Upper lobe of left lung (tissue), 6 donors: Measurements from ENCODE around the gene LHX2. TPM values are rescaled to one million over a fixed set of nuclear protein-coding genes. Genes with fewer than 3 reads are reported as not detected.

ENCODE experiments used
- ATAC-seq, 2 donors: fragments of 200-7000 bp; cut with Tn5 transposase; one replicate each; pipeline ENCODE4 v1.9.1; 2022; ENCODE audit warnings: mild to moderate bottlenecking in 2 of 2, moderate library complexity in 2 of 2; ENCODE audit not compliant: low FRiP score in 2 of 2
- DNase-seq, 2 donors: peaks; one replicate each; pipeline ENCODE4 v3.0.0-alpha.2; 2019 to 2020
- H3K27ac ChIP-seq, 4 donors: fragments of 200-600 bp; sonication (generic); one replicate each; pipeline ENCODE4 v1.5.1; 2016 to 2019
- H3K27me3 ChIP-seq, 4 donors: fragments of 200-600 bp; sonication (generic); one replicate each; pipeline ENCODE4 v1.5.1; 2017 to 2019
- H3K36me3 ChIP-seq, 4 donors: fragments of 200-600 bp; sonication (generic); one replicate each; pipeline ENCODE4 v1.5.1; 2016 to 2019
- H3K4me1 ChIP-seq, 4 donors: fragments of 200-600 bp; sonication (generic); one replicate each; pipeline ENCODE4 v1.5.1; 2018 to 2019
- H3K4me3 ChIP-seq, 4 donors: fragments of 200-600 bp; sonication (generic); one replicate each; pipeline ENCODE4 v1.5.1; 2017 to 2019; ENCODE audit warnings: mild to moderate bottlenecking in 2 of 4, moderate library complexity in 1 of 4
- H3K9me3 ChIP-seq, 4 donors: fragments of 200-600 bp; sonication (generic); one replicate each; pipeline ENCODE4 v1.5.1; 2018 to 2019
- EP300 ChIP-seq, 4 donors: sonication (generic); formaldehyde crosslinking; IDR thresholded peaks; one replicate each; pipeline ENCODE4 v1.5.1; 2017; ENCODE audit warnings: antibody characterized with exemption in 4 of 4, control low read depth in 2 of 4
- POLR2A ChIP-seq, 4 donors: fragments of 450-650 bp; IDR thresholded peaks; one replicate each; pipeline ENCODE4 v1.5.1; 2016 to 2017; ENCODE audit warnings: antibody characterized with exemption in 4 of 4, mild to moderate bottlenecking in 2 of 4
- POLR2AphosphoS5 ChIP-seq, 2 donors: sonication (generic); formaldehyde crosslinking; IDR thresholded peaks; one replicate each; pipeline ENCODE4 v1.5.1; 2017; ENCODE audit warnings: antibody characterized with exemption in 2 of 2
- WGBS, 2 donors: methylation state at CpG; one replicate each; pipeline ENCODE4 v1.1.5; 2017 to 2018; 5-methylcytosine and 5-hydroxymethylcytosine counted together
- total RNA-seq, 6 donors: library from RNA; depleted of rRNA in 4 of 6; stranded (reverse); fragments of >200 nt in 4 of 6; gene quantifications; one replicate each; pipeline versions ENCODE4 v1.1.0 to v1.2.1, GENCODE V29; 2016 to 2021
- TF ChIP-seq, protein P1 (sequence below), 6 experiments: fragments of 450-650 bp in 4 of 6; fragments of 200-600 bp in 2 of 6; sonication (generic) in 2 of 6; IDR thresholded peaks; one replicate each; pipeline ENCODE4 v1.5.1; 2016 to 2019; ENCODE audit warnings: antibody characterized with exemption in 6 of 6
- donor health status: DM: no; HTN: no; CAD: no; lungs with moderate emphysema.
- donor health status: DM: no; HTN: yes; CAD: no; lungs with severe emphysema.

LHX2 gene
- total RNA-seq, 6 donors from 2014 or later: not detected

DNA sequence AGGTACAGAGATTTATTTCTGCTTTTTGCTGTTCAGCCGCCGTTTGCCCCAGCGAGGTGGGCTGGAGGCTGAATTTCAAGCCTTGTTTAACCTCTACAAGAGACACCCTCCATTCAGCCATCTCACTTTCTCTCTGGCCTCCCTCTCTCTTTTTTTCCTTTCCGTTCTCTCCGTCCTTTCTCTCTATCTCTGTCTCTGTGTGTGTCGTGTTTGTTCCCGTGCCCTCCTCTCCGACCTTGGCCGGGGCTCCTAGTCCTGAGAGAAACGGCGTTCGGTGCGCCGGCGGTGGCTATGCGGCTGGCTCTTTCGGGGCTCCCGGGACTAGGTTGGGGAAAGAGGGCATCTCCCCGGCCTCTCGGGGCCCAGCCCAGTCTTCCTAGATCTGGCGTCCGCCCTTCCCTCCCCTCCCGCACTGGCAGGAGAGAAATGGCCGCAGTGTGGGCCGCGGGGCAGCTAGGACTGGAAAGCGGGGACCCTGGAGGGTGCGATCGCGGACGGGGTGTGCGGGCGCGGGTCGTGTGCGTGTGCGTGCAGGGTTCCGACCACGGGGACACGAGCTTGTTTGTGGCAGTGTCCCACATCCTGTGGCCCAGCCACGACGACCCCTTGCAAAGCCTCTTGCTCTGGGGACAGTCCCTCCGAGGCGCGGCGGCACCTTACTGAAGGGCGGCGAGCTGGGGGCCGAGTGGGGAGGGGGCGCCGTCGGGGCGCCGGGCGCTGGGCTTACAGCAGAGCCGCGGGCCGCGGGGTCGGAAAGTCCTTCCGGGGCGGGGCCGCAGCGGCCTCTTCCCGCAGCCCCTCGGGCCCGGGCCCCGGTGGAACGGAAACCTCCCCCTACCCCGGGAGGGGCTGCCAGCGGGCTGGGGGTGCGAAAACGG is 5.7 kb downstream of the LHX2 start:
- Histone ChIP-seq H3K4me3 (peak overlapping the region in 1 of 4 donors; percentile 18), H3K27me3 (peaks cover 3 to 99% (median 72%) of the 10 kb centered on the region in 4 donors), H3K27ac (no peak overlapping the region), H3K4me1 (peaks cover 39 to 63% (median 42%) of the 10 kb centered on the region in 4 donors), H3K9me3 (no peaks in the 10 kb centered on the region), H3K36me3 (no peaks in the 10 kb centered on the region)
- WGBS, 2 donors: 5 to 14% methylated on average over 26 to 35 of the region's 73 CpGs
- DNase-seq: peak in 1 of 2 donors; percentile 75
- TF ChIP-seq POLR2A (IDR thresholded peaks at IDR 0.05) (no peak), POLR2AphosphoS5 (IDR thresholded peaks at IDR 0.05) (no peak), EP300 (IDR thresholded peaks at IDR 0.05) (no peak)
- TF ChIP-seq, protein P1, sequence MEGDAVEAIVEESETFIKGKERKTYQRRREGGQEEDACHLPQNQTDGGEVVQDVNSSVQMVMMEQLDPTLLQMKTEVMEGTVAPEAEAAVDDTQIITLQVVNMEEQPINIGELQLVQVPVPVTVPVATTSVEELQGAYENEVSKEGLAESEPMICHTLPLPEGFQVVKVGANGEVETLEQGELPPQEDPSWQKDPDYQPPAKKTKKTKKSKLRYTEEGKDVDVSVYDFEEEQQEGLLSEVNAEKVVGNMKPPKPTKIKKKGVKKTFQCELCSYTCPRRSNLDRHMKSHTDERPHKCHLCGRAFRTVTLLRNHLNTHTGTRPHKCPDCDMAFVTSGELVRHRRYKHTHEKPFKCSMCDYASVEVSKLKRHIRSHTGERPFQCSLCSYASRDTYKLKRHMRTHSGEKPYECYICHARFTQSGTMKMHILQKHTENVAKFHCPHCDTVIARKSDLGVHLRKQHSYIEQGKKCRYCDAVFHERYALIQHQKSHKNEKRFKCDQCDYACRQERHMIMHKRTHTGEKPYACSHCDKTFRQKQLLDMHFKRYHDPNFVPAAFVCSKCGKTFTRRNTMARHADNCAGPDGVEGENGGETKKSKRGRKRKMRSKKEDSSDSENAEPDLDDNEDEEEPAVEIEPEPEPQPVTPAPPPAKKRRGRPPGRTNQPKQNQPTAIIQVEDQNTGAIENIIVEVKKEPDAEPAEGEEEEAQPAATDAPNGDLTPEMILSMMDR (IDR thresholded peaks at IDR 0.05): no peak
- ATAC-seq: no peak

DNA sequence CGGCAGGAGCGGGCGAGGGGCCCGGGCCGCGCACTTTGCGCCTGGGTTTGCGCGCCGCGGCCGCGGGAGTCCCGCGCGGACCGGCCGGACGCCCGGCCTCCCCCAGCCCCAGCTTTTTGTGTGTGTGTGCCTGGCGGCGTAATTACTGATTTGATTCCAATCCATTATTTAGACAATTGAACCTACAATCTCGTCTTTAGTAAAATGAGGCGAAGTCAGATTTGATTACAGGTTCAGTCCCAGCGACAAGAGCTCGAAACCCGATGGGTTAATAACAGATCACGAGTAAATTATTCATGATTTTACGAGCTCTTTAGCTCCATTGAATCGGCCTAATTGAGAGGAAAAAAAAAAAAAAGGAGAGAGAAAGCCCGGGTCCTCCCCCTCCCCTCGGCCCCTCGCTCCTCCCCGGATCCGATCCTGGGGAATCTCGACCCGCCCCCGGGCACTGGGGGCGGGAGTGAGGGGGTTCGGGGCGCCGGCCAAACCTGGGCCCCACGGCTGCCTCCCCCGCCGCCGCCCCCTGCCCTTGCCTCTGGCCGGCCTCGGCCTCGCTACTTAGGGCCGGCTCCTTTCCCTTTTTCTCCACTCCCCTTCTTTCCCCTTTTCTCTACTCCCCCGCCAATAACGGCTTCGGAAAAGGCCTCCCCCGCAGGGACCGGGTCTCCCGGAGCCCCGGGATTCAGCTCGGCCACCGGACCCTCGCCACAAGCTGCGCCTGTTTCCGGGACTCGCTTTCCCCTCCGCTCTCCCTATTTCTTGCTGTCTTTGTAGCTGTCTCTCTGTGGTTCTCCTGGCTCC is 6.6 kb downstream of the LHX2 start:
- WGBS, 2 donors: 8 to 9% methylated on average over 41 to 60 of the region's 64 CpGs
- TF ChIP-seq POLR2AphosphoS5 (IDR thresholded peaks at IDR 0.05) (no peak), EP300 (IDR thresholded peaks at IDR 0.05) (no peak), POLR2A (IDR thresholded peaks at IDR 0.05) (no peak)
- TF ChIP-seq, protein P1 (IDR thresholded peaks at IDR 0.05): no peak
- Histone ChIP-seq H3K27ac (no peak overlapping the region), H3K36me3 (no peaks in the 10 kb centered on the region), H3K4me3 (peak overlapping the region in 1 of 4 donors; percentile 18), H3K4me1 (peaks cover 31 to 61% (median 34%) of the 10 kb centered on the region in 4 donors), H3K9me3 (no peaks in the 10 kb centered on the region), H3K27me3 (peaks cover 3 to 98% (median 72%) of the 10 kb centered on the region in 4 donors)
- ATAC-seq: no peak
- DNase-seq: peak in 1 of 2 donors; percentile 60

DNA sequence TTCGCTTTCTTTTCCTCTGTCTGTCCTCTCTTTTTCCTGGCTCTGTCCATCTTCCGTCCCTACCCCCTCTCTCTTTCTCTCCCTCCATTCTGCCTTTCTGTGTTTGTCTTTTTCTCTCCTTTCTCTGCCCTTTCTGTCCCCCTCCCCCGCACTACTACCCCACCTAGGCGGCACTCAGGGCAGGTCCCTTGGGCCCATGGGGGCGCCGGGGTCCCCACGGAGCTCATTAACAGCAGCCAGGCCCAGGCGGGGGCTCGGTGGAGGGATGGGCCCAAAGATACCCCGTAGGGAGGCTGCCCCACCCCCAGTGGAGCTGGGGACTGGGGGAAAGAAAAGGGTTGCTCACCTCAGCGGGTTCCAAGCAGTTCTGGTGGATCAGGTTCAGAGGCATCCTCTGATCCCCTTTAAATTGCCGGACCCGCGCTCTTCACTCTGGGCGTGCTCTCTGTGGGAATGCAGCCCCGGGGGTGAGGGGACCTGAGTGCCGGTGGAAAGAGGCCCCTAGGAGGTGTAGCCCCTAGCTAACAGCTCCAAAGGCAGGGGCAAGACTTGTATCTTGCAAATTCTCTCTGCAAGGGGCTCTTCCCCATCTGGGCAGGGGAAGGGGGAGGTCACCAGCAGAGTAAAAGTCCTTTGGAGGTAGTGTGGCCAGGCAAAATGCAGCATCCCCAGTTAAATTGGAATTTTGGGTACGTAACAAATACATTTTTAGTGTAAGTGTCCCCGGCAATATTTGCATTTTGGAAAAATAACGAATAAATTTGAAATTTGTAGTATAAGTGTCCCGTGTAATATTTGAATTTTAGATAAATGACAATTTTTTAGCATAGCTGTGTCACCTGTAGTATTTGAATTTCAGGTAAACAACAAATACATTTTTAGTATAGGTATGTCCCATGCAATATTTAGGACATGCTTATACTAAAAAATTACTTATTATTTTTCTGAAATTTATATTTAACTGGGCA is 7.4 kb downstream of the LHX2 start:
- Histone ChIP-seq H3K9me3 (no peaks in the 10 kb centered on the region), H3K36me3 (no peaks in the 10 kb centered on the region), H3K27me3 (peaks cover 3 to 97% (median 67%) of the 10 kb centered on the region in 4 donors), H3K4me3 (no peak overlapping the region), H3K4me1 (peaks cover 31 to 52% (median 33%) of the 10 kb centered on the region in 4 donors), H3K27ac (no peak overlapping the region)
- TF ChIP-seq, protein P1 (IDR thresholded peaks at IDR 0.05): no peak
- no peak for TF ChIP-seq POLR2AphosphoS5 (IDR thresholded peaks at IDR 0.05)
- TF ChIP-seq POLR2A (IDR thresholded peaks at IDR 0.05): no peak
- TF ChIP-seq EP300 (IDR thresholded peaks at IDR 0.05): no peak
- ATAC-seq: no peak
- WGBS, 2 donors: 6 to 7% methylated on average over 17 to 21 of the region's 21 CpGs
- peak in 1 of 2 donors; percentile 68 for DNase-seq

DNA sequence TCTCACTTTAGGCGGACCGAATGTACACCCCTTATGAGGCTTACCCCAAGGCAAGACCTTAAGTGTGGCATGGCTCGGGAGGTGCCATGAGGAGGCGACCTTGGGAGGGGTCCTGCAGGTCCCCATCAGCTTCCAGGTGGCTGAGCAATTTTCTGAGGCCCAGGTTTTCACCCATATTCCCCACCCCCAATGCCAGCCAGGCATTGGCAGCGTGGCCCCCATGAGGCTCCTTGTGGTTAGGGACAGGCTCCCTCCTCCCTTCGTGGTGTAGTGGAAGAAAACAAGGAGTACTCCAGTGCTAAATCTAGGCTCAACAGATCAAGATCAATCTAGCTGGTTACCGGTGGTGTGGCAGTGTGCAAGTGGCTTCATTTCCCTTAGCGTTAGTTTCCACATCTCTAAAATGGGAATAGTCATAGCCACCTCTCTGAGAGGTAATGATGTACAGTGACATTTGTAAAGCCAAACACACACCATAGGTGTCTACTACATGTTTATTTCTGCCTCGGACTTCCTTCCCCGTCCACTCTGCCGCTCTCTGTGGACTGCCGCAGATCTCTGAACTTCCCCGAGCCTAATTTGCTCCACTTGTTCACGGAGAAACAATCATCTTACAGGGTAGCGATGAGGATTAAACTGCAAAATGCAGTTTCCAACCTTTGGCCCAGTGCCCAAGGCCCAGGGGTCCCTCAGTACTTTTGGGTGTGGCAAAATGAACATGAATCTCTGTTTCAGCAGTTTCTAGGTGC is 8.4 kb downstream of the LHX2 start:
- no peaks in the 10 kb centered on the region for H3K36me3 ChIP-seq
- no peak for DNase-seq
- H3K4me3 ChIP-seq: no peak overlapping the region
- ATAC-seq: no peak
- no peaks in the 10 kb centered on the region for H3K9me3 ChIP-seq
- 13 to 15% methylated on average over 14 to 15 of the region's 15 CpGs for WGBS, 2 donors
- peaks cover 3 to 96% (median 63%) of the 10 kb centered on the region in 4 donors for H3K27me3 ChIP-seq
- no peak overlapping the region for H3K27ac ChIP-seq
- peaks cover 31 to 51% (median 33%) of the 10 kb centered on the region in 4 donors for H3K4me1 ChIP-seq
- no peak for TF ChIP-seq EP300 (IDR thresholded peaks at IDR 0.05)
- no peak for TF ChIP-seq POLR2AphosphoS5 (IDR thresholded peaks at IDR 0.05)
- no peak for TF ChIP-seq POLR2A (IDR thresholded peaks at IDR 0.05)
- TF ChIP-seq, protein P1 (IDR thresholded peaks at IDR 0.05): no peak
